Endothelial cell of umbilical vein (primary cell): ENCODE data around the gene LRRC7. TPM values are rescaled to one million over a fixed set of nuclear protein-coding genes. Genes with fewer than 3 reads are reported as not detected.

Experiments
- BruUV-seq: library from RNA; stranded (reverse); fragments of 400-500 nt; replicated peaks from 2 replicates; lab custom pipeline; 2021; lab: Mats Ljungman, UMichigan
- CTCF ChIA-PET: fragments of 300-600, 350-600 bp; sonication (Branson Sonifier 250); formaldehyde crosslinking; loops from one replicate; lab custom pipeline; 2021; ENCODE audit warnings: antibody characterized with exemption, inconsistent platforms; lab: Charles Lee
- POLR2A ChIA-PET: fragments of 300-600, 350-600 bp; sonication (Branson Sonifier 250); formaldehyde crosslinking; loops from one replicate; lab custom pipeline; 2021; ENCODE audit warnings: antibody characterized with exemption, inconsistent platforms; lab: Charles Lee
- DNase-seq: peaks from one replicate; pipeline ENCODE4 v3.0.0-alpha.2; 2011; ENCODE audit warnings: low read depth, low spot score
- FAIRE-seq: peaks from 2 replicates; lab custom pipeline; 2011; peaks lifted over from hg19 to GRCh38; lab: Jason Lieb, UNC
- H2AFZ ChIP-seq: 2 replicates; pipeline ENCODE4 v1.6.0; 2012; ENCODE audit warnings: low read depth, low read length, control low read depth, inconsistent platforms
- H3K27ac ChIP-seq: 2 replicates; pipeline ENCODE4 v1.5.1; 2011; ENCODE audit warnings: low read depth, mild to moderate bottlenecking, control low read depth, low read length, moderate library complexity; ENCODE audit not compliant: insufficient read depth
- H3K27me3 ChIP-seq, 2 experiments: 2 replicates each; pipeline versions ENCODE4 v1.6.0 to v1.6.1; 2011; ENCODE audit warnings: low read length in 2 of 2, mixed read lengths in 1 of 2; ENCODE audit not compliant: control insufficient read depth in 2 of 2, insufficient read depth in 2 of 2
- H3K36me3 ChIP-seq, 2 experiments: 2 replicates in 1 of 2; 3 replicates in 1 of 2; pipeline ENCODE4 v1.5.1; 2011; ENCODE audit warnings: low read length in 2 of 2, mild to moderate bottlenecking in 1 of 2, moderate library complexity in 1 of 2; ENCODE audit not compliant: control insufficient read depth in 2 of 2, insufficient read depth in 2 of 2; ENCODE audit errors: extremely low read depth in 1 of 2
- H3K4me1 ChIP-seq: 3 replicates; pipeline ENCODE4 v1.5.1; 2011; ENCODE audit warnings: mild to moderate bottlenecking, low read length; ENCODE audit not compliant: control insufficient read depth, insufficient read depth; ENCODE audit errors: extremely low read depth
- H3K4me2 ChIP-seq: 2 replicates; pipeline ENCODE4 v1.6.1; 2011; ENCODE audit warnings: low read length, control low read depth, mixed read lengths; ENCODE audit not compliant: insufficient read depth
- H3K4me3 ChIP-seq, 3 experiments: fragments of 200-600 bp in 1 of 3; sonication (generic), shearing (Covaris generic) in 1 of 3; replicated peaks in 1 of 3; 2 replicates each; pipeline ENCODE4 v1.5.1; 2011 to 2016; ENCODE audit warnings: control low read depth in 3 of 3, low read length in 3 of 3, mild to moderate bottlenecking in 2 of 3, inconsistent platforms in 1 of 3, low read depth in 1 of 3, moderate library complexity in 1 of 3; ENCODE audit not compliant: insufficient read depth in 1 of 3
- H3K79me2 ChIP-seq: 2 replicates; pipeline ENCODE4 v1.6.0; 2012; ENCODE audit warnings: low read length, inconsistent platforms; ENCODE audit not compliant: control insufficient read depth, insufficient read depth
- H3K9ac ChIP-seq: replicated peaks from 2 replicates; pipeline ENCODE3; 2011; ENCODE audit warnings: low read length, control low read depth; ENCODE audit not compliant: insufficient read depth; ENCODE audit errors: extremely low read depth
- H3K9me1 ChIP-seq: replicated peaks from 3 replicates; pipeline ENCODE4 v1.6.0; 2011; ENCODE audit warnings: mild to moderate bottlenecking, low read length; ENCODE audit not compliant: control insufficient read depth, insufficient read depth; ENCODE audit errors: extremely low read depth
- H3K9me3 ChIP-seq: replicated peaks from 2 replicates; pipeline ENCODE4 v1.5.1; 2012; ENCODE audit warnings: low read length, inconsistent platforms; ENCODE audit not compliant: control insufficient read depth, insufficient read depth
- H4K20me1 ChIP-seq: replicated peaks from 2 replicates; pipeline ENCODE3; 2011; ENCODE audit warnings: mild to moderate bottlenecking, low read length; ENCODE audit not compliant: control insufficient read depth, insufficient read depth; ENCODE audit errors: extremely low read depth
- EZH2 ChIP-seq: IDR thresholded peaks from 2 replicates; pipeline ENCODE4 v1.6.1; 2012; ENCODE audit warnings: borderline replicate concordance, low read depth, mild to moderate bottlenecking, moderate library complexity, low read length, inconsistent platforms; ENCODE audit not compliant: severe bottlenecking
- FOS ChIP-seq: IDR thresholded peaks from 2 replicates; pipeline ENCODE4 v1.6.1; 2011; ENCODE audit warnings: mild to moderate bottlenecking, low read length, moderate library complexity, borderline replicate concordance; ENCODE audit not compliant: insufficient read depth
- GATA2 ChIP-seq: IDR thresholded peaks from 2 replicates; pipeline ENCODE4 v1.7.0; 2011; ENCODE audit warnings: low read depth, mild to moderate bottlenecking, moderate library complexity, mixed read lengths, low read length; ENCODE audit not compliant: insufficient read length, insufficient read depth
- JUN ChIP-seq: IDR thresholded peaks from 2 replicates; pipeline ENCODE4 v1.6.1; 2011; ENCODE audit warnings: borderline replicate concordance, low read depth; ENCODE audit not compliant: insufficient read length, insufficient read depth
- MYC ChIP-seq: IDR thresholded peaks from one replicate; pipeline ENCODE4 v1.6.1; 2011; ENCODE audit warnings: mild to moderate bottlenecking, low read depth, low read length
- POLR2A ChIP-seq: IDR thresholded peaks from 2 replicates; pipeline ENCODE4 v1.6.1; 2012; ENCODE audit warnings: low read depth, mild to moderate bottlenecking, control low read depth, low read length
- POLR2AphosphoS5 ChIP-seq: IDR thresholded peaks from 2 replicates; pipeline ENCODE4 v1.6.1; 2012; ENCODE audit warnings: low read depth, mild to moderate bottlenecking, control low read depth, low read length, moderate library complexity; ENCODE audit not compliant: insufficient read depth
- dilution Hi-C: fragments of 300-500 bp; cut with MboI; formaldehyde crosslinking; loops from one replicate; pipeline ENCODE4 v1.15.0; 2019; ENCODE audit warnings: low sequenced_read_pairs; ENCODE audit not compliant: extremely low pct_ligation_motif_present
- intact Hi-C: fragments of 100-400 bp; cut with micrococcal nuclease; formaldehyde crosslinking; loops from one replicate; pipeline ENCODE4 v1.10.0; 2022
- polyA plus RNA-seq, 4 experiments: library from polyadenylated mRNA; depleted of rRNA in 3 of 4; stranded (reverse) in 3 of 4; unstranded in 1 of 4; fragments of >200 nt; gene quantifications; 2 replicates each; pipeline versions ENCODE4 v1.2.1 to v1.2.3, GENCODE V29; 2011 to 2012; ENCODE audit warnings: missing spikeins in 1 of 4
- total RNA-seq: library from RNA; stranded (reverse); gene quantifications from 2 replicates; pipeline ENCODE4 v1.2.3, GENCODE V29; 2021
- TF ChIP-seq, protein P1 (sequence below): IDR thresholded peaks from 2 replicates; pipeline ENCODE4 v1.6.1; 2011; ENCODE audit not compliant: insufficient read depth, insufficient read length
- TF ChIP-seq, protein P2 (sequence below), 2 donors: IDR thresholded peaks; 1 replicate in 1 of 2; 2 replicates in 1 of 2; pipeline ENCODE4 v1.5.1; 2011; ENCODE audit warnings: low read length in 2 of 2, mild to moderate bottlenecking in 2 of 2, moderate library complexity in 2 of 2, control low read depth in 1 of 2, inconsistent platforms in 1 of 2, low read depth in 1 of 2; ENCODE audit not compliant: insufficient read depth in 1 of 2; ENCODE audit errors: extremely low read depth in 1 of 2

The LRRC7 gene
- total and polyA plus RNA-seq, 2 donors (not counting 3 experiments of a cell fraction or from before 2014, with no cell fraction given), result 0.11 to 0.58 TPM

DNA sequence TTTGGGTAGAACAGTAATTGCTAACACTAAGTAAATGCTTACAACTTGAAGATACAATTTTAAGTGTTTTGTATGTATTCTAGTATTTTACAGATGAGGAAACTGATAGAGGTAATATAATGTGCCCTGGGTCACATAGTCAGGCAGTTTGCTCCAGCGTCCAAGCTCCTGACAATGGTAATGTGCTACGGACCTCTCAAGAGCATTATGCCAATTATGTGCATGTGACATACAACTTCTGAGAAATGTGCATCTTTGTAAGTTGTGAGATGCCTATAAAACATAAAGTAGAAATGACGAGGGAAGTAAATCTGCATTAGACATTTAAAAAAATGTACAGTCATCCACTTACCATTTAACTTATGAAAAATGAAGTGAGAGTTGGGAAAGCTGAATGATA lies 186.8 kb downstream of the LRRC7 start:
- Histone ChIP-seq H3K36me3 (no peaks in the 10 kb centered on the region), H3K4me3 (no peak overlapping the region), H3K27me3 (no peaks in the 10 kb centered on the region), H3K9me3 (no peaks in the 10 kb centered on the region), H3K9me1 (no peaks in the 10 kb centered on the region), H3K4me2 (no peak overlapping the region), H4K20me1 (no peaks in the 10 kb centered on the region), H3K79me2 (no peaks in the 10 kb centered on the region), H2AFZ (no peak overlapping the region), H3K27ac (no peak overlapping the region), H3K4me1 (no peaks in the 10 kb centered on the region), H3K9ac (no peak overlapping the region)
- ChIA-PET CTCF (no interaction called here), POLR2A (no interaction called here)
- FAIRE-seq (no peak), DNase-seq (no peak)
- intact Hi-C loops, result no loop called here
- TF ChIP-seq, protein P1, sequence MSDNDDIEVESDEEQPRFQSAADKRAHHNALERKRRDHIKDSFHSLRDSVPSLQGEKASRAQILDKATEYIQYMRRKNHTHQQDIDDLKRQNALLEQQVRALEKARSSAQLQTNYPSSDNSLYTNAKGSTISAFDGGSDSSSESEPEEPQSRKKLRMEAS, result no peak
- no peak for TF ChIP-seq FOS
- TF ChIP-seq, protein P2, sequence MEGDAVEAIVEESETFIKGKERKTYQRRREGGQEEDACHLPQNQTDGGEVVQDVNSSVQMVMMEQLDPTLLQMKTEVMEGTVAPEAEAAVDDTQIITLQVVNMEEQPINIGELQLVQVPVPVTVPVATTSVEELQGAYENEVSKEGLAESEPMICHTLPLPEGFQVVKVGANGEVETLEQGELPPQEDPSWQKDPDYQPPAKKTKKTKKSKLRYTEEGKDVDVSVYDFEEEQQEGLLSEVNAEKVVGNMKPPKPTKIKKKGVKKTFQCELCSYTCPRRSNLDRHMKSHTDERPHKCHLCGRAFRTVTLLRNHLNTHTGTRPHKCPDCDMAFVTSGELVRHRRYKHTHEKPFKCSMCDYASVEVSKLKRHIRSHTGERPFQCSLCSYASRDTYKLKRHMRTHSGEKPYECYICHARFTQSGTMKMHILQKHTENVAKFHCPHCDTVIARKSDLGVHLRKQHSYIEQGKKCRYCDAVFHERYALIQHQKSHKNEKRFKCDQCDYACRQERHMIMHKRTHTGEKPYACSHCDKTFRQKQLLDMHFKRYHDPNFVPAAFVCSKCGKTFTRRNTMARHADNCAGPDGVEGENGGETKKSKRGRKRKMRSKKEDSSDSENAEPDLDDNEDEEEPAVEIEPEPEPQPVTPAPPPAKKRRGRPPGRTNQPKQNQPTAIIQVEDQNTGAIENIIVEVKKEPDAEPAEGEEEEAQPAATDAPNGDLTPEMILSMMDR (IDR thresholded peaks at IDR 0.05; ENCODE audit: extremely low read depth in 1 of 2, insufficient read depth in 1 of 2, low read depth in 1 of 2, low read length in 2 of 2), result no peak
- TF ChIP-seq MYC, result no peak
- no peak for TF ChIP-seq GATA2
- no peak for TF ChIP-seq EZH2
- no peak for TF ChIP-seq POLR2A
- no peak for TF ChIP-seq JUN
- TF ChIP-seq POLR2AphosphoS5, result no peak
- dilution Hi-C loops, result no loop called here
- BruUV-seq, result no TSS peak
